ENCODE data around the gene GALC.

GALC gene

GRCh38 chr14:88009486-88009885, 16.5 kb upstream of the GALC start:
- Mint-ChIP-seq H3K36me3 (ENCODE audit: low read depth) (no peaks in the 10 kb centered on the region), H3K27me3 (ENCODE audit: low read depth) (peaks cover 6% of the 10 kb centered on the region), H3K27ac (no peak overlapping the region), H3K4me3 (no peak overlapping the region), H3K4me1 (no peaks in the 10 kb centered on the region), H3K9me3 (no peaks in the 10 kb centered on the region)
- TF ChIP-seq CTCF (IDR thresholded peaks at IDR 0.05; ENCODE audit: unreplicated experiment in 3 of 3) = no peak

GRCh38 chr14:88008039-88008742, 15.2 kb upstream of the GALC start:
- no peaks in the 10 kb centered on the region for H3K36me3 Mint-ChIP-seq (ENCODE audit: low read depth)
- no peak overlapping the region for H3K4me3 Mint-ChIP-seq
- TF ChIP-seq CTCF (IDR thresholded peaks at IDR 0.05; ENCODE audit: unreplicated experiment in 3 of 3) = no peak
- no peak overlapping the region for H3K27ac Mint-ChIP-seq
- no peaks in the 10 kb centered on the region for H3K27me3 Mint-ChIP-seq (ENCODE audit: low read depth)
- no peaks in the 10 kb centered on the region for H3K4me1 Mint-ChIP-seq
- H3K9me3 Mint-ChIP-seq = no peaks in the 10 kb centered on the region

- Mint-ChIP-seq H3K9me3 (no peaks in the 10 kb centered on the region), H3K36me3 (ENCODE audit: low read depth) (no peaks in the 10 kb centered on the region), H3K4me1 (no peaks in the 10 kb centered on the region), H3K4me3 (no peak overlapping the region), H3K27me3 (ENCODE audit: low read depth) (no peaks in the 10 kb centered on the region), H3K27ac (no peak overlapping the region)
- no peak for TF ChIP-seq CTCF (IDR thresholded peaks at IDR 0.05; ENCODE audit: unreplicated experiment in 3 of 3)
Observed at GRCh38 chr14:88007608-88008007, 14.6 kb upstream of the GALC start.

GRCh38 chr14:88005978-88006851, 13.2 kb upstream of the GALC start:
- Mint-ChIP-seq H3K27ac (no peak overlapping the region), H3K4me3 (no peak overlapping the region), H3K9me3 (no peaks in the 10 kb centered on the region), H3K27me3 (ENCODE audit: low read depth) (no peaks in the 10 kb centered on the region), H3K4me1 (no peaks in the 10 kb centered on the region), H3K36me3 (ENCODE audit: low read depth) (no peaks in the 10 kb centered on the region)
- no peak for TF ChIP-seq CTCF (IDR thresholded peaks at IDR 0.05; ENCODE audit: unreplicated experiment in 3 of 3)

- Mint-ChIP-seq H3K27ac (no peak within 1 kb of the TSS), H3K4me1 (no peaks in the 10 kb centered on the region), H3K4me3 (no peak within 1 kb of the TSS), H3K9me3 (no peaks in the 10 kb centered on the region), H3K27me3 (ENCODE audit: low read depth) (no peaks in the 10 kb centered on the region), H3K36me3 (ENCODE audit: low read depth) (no peaks in the 10 kb centered on the region)
- TF ChIP-seq CTCF (IDR thresholded peaks at IDR 0.05; ENCODE audit: unreplicated experiment in 3 of 3) = no peak
Observed at GRCh38 chr14:88005050-88005481, 12.1 kb upstream of the GALC start, which contains the start of gene GPR65. GPR65 (plus strand) TSS chr14:88005135; CDS start chr14:88010848, 5,713 bp downstream.

Measured in nephron (organoid).